NOMO-1 treated with DMSO at 0.1 percent for 48 hours (cell line): Measurements from ENCODE around the gene MAB21L4.
A peak's percentile ranks its signal among the peaks of the same experiment; 100 is the strongest.
"Not testable (repeated sequence)": the region's sequence is repeated elsewhere in the genome, so short reads cannot be mapped to it uniquely, and the experiment has no call there.

Source experiments
- DNase-seq: peaks from one replicate; lab custom pipeline; 2025; ENCODE audit not compliant: unreplicated experiment; lab: John Stamatoyannopoulos, UW

The MAB21L4 gene

GRCh38 chr2:240868286-240869108 lies 27.5 kb downstream of the MAB21L4 start, which contains the start of gene AGXT:
AGXT (plus strand) TSS chr2:240868824; CDS start chr2:240868866, 42 bp downstream.
- peak; percentile 58 for DNase-seq

DNA sequence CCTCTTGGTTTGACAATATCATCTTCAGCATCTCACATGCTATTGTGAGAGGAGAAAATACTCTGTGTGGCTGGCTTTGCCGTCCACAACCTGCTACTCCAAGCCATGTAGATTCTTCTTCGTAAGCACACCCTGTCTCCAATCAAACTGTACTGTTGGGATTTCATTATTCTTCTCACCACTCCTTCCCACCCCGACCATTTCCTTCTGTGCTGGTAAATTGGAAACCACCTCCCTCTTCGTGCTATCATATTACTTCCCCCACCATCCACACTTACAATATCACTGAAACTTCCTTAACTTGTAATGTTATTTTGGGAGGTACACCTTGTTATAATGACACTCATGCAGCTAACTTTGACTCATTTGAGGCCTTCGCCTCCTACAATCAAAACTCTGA lies 30.6 kb downstream of the MAB21L4 start:
- peak; percentile 25 for DNase-seq

DNA sequence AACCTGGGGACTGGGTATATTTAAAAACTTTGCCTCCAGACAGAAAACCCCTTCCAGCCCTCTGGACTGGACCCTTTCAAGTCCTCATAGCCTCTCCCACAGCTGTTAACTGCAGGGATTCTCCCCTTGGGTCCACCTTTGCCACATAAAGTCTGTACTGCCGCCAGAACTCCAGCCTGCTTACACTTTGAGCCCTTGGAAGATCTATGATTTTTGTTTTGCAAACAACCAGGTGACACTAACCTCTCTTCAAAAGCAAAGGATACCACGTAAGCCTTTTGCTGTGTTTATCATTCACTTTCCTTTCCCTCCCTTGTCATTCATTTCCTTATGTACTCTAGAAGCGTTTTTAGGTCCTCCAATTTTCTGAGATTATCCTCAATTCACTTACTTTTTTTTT lies 31.5 kb downstream of the MAB21L4 start:
- DNase-seq: no peak

DNA sequence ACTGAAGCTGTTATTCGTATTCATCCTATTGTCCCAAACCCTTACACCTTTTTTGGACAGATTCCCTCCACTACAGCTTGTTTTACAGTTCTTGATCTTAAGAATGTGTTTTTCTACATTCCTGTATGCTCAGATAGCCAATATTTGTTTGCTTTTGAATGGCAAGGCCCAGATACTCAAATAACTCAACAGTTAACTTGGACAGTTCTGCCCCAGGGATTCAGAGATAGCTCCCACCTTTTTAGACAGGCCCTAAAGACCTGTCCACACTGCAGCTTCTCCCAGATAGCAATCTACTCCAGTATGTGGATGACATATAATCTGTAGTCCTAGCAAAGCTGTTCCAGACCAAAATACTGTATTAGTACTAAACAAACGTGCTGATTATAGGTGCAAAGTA lies 34.4 kb downstream of the MAB21L4 start:
- DNase-seq: no peak

- DNase-seq: no peak
These were observed 37.1 kb downstream of the MAB21L4 start for GRCh38 chr2:240858871-240859270.

DNA sequence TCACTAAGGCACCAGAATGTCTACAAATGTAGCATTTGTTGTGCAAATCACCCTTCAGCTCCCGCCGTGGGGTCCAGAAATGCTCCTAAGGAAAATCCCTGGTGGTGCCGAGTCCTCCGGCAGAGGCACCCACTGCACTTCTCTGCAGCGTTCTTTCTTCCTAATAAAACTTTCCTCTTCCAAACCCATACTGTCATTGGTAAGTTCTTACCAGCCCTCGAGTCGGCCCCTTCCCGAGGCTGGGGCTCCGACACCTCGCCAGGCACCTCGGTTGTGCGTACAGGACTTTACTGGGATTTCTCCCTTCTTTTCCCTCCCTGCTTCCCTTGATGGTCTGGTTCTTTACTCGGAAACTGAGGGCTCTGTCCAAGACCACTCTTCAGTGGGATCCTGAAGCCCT lies 37.6 kb downstream of the MAB21L4 start:
- DNase-seq: no peak

GRCh38 chr2:240857039-240858008 lies 38.6 kb downstream of the MAB21L4 start:
- no peak for DNase-seq

DNA sequence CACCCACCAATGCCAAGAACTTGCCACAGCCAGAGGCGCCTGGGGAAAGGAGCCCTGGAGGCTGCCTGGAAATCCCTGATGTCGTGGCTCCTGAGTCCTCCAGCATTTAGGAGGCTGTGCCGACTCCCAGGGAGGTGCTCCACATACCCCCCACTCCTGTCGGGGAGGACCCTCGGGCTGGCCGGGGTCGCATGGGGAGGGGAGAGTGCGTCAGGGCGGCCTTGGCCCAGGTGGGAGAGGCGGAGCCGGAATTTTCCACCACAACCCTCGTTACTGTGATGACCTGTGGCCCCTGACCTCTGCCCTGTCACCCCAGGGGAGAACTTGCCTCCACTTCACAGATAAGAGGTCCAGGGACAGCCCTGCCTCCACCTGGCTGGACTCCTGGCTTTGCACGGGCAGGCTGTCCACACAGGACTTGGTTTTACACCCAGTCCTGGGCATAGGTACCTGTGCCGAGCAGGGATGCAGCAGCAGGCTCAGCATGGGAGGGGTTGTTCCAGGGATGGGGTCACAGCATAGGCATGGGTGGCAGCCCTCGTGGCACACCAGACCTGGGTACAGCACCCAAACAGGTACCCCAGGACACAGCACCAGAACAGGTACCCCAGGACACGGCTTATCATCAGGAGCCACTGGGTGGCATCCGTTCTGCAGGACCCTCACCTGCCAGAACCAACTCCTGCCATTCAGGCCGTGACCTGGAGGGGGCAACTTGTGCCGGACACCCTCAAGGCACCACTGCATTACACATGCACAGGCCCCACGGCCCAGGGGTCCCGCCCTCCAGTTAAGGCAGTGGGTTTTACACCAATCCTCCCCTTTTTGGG lies 39.6 kb downstream of the MAB21L4 start:
- no peak for DNase-seq

- no peak for DNase-seq
These were observed 40.3 kb downstream of the MAB21L4 start for GRCh38 chr2:240855670-240856069.

- no peak for DNase-seq
These were observed 43.2 kb downstream of the MAB21L4 start for GRCh38 chr2:240852671-240853314.

GRCh38 chr2:240851078-240851991 lies 44.6 kb downstream of the MAB21L4 start:
- peak; percentile 67 for DNase-seq

DNA sequence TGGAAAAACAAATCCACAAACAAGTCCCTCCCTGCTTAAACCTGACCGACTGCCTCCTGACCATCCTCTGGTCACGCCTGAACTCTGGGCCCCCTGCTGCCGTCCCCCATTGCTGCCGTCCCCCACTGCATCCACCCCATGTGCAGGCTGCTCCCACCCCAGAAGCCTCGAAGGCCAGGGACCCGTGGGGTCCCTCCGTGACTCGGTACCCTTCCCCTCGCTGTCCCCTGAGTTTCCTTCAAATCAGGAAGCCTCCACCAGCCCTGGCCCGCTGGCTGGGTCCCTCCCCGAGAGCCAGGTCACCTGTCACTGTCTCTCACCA lies 45.2 kb downstream of the MAB21L4 start:
- DNase-seq: no peak

- DNase-seq: no peak
These were observed 45.9 kb downstream of the MAB21L4 start for GRCh38 chr2:240850026-240850425.

GRCh38 chr2:240848900-240849680 lies 46.9 kb downstream of the MAB21L4 start:
- DNase-seq: no peak

DNA sequence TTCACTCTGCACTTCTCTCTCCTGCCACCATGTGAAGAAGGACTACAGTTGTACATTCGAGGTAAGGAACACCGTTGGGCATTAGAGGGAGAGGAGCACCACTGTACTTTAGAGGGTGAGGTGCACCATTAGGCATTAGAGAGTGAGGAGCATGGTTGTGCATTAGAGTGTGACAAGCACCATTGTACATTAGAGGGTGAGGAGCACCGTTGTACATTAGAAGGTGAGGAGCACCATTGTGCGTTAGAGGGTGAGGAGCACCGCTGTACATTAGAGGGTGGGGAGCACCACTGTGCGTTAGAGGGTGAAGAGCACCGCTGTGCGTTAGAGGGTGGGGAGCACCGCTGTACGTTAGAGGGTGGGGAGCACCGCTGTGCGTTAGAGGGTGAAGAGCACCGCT lies 48.1 kb downstream of the MAB21L4 start:
- no peak for DNase-seq

- no peak for DNase-seq
These were observed 48.9 kb downstream of the MAB21L4 start for GRCh38 chr2:240846873-240847595.

GRCh38 chr2:240846309-240846708 lies 49.6 kb downstream of the MAB21L4 start:
- not testable (repeated sequence) for DNase-seq

- no peak for DNase-seq
These were observed 55.4 kb downstream of the MAB21L4 start for GRCh38 chr2:240840435-240841060.
